ENCODE data around the gene AAK1. TPM values are rescaled to one million over a fixed set of nuclear protein-coding genes. Genes with fewer than 3 reads are reported as not detected.

The AAK1 gene
- total RNA-seq, 4 donors from 2014 or later: 42.5 to 55.9 (median 51.2) TPM

DNA sequence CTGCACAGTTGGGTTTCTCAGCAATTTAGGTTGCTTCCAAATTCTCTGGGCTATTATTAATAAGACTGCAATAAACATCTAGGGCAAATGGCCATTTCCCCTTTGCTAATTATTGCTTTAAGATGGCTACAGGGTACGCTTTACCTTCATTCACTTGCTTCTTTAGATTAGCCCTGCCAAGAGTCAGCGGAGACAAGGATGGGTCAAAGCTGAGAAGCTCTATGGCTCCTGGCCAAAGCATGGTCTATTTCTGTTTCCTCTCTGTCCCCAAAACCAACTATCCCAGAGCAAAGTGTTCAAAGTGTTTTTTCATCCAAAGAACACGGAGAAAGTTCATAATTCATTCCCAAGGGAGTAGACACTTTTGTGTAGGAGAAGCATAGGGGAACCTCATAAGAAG, 131.1 kb downstream of the AAK1 start:
- TF ChIP-seq, protein P1, sequence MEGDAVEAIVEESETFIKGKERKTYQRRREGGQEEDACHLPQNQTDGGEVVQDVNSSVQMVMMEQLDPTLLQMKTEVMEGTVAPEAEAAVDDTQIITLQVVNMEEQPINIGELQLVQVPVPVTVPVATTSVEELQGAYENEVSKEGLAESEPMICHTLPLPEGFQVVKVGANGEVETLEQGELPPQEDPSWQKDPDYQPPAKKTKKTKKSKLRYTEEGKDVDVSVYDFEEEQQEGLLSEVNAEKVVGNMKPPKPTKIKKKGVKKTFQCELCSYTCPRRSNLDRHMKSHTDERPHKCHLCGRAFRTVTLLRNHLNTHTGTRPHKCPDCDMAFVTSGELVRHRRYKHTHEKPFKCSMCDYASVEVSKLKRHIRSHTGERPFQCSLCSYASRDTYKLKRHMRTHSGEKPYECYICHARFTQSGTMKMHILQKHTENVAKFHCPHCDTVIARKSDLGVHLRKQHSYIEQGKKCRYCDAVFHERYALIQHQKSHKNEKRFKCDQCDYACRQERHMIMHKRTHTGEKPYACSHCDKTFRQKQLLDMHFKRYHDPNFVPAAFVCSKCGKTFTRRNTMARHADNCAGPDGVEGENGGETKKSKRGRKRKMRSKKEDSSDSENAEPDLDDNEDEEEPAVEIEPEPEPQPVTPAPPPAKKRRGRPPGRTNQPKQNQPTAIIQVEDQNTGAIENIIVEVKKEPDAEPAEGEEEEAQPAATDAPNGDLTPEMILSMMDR (IDR thresholded peaks at IDR 0.05; ENCODE audit: low read depth): no peak

DNA sequence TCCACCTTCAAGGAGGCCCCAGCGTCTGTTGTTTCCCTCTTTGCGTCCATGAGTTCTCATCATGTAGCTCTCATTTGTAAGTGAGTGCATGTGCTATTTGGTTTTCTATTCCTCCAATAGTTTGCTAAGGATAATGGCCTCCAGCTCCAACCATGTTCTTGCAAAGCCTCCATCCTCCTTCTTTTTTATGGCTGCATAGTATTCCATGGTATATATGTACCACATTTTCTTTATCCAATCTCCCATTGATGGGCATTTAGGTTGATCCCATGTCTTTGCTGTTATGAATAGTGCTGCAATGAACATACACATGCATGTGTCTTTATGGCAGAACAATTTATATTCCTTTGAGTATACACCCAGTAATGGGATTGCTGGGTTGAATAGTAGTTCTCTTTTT, 133.3 kb downstream of the AAK1 start:
- TF ChIP-seq, protein P1 (IDR thresholded peaks at IDR 0.05; ENCODE audit: low read depth): no peak

DNA sequence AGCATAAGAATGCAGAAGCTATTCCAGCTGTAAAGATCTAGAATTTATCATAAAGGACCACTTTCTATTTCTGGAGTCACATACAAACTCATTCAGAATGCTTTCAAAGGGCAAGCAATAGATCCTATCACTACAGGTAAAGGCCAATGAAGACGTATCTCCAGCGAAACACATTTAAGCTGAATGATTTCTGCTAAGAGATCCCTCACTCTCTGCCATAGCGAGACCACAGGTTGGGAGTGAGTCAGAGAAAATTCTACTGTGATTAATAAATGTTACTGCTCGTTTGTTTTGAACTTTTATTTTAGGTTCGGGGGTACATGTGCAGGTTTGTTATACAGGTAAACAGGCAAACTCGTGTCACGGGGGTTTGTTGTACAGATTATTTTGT, 133.8 kb downstream of the AAK1 start:
- TF ChIP-seq, protein P1 (IDR thresholded peaks at IDR 0.05; ENCODE audit: low read depth): no peak

DNA sequence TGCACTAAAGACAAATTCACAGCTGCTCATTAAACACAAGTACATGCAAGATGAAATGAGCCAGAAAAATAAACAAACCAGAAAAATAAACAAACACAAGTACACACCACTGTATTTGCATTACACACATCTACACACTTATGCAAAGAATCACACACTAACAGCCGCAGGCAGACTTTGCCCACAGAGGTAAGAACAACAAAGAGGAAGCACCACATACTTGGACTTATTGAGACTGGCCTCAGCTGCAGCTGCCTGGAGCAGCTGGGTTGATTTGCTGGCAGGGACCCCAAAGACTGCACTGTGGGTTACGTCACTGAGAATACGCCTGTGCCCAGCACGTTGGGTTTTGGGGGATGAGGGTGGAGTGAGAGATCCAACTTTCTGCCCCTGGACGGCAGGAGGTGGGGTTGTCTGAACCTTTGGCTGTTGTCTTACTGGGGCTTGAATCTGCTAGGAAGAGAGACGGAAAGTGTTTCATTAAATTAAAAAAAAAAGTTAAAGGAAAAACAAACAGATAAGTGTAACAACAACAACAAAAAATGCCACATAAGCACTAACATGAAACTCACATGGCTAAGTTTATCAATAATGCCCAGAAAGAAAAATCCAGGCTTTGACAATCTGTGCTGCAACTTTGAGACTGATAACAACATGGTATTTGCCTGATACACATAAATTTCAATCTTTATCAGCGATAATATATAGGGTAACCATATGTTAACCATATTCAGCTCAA, 134.4 kb downstream of the AAK1 start:
- TF ChIP-seq, protein P1 (IDR thresholded peaks at IDR 0.05; ENCODE audit: low read depth): no peak

DNA sequence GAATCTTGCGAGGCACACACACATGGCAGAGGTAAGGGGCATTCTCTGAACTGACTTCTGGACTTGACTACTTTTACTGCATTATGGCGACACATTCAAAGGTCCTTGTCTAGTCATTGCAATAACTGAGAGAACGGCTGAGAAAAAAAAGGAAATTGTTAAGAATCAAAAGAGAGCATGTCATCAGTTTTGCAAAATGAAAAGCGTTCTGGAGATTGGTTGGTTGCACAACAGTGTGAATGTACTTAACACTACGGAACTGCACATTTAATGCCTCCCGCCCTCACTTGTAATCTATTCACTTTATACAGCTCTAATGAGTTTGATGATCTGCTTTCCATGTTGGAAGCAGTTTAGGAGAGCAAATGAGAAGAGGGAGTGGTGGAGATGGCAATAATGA, 137.8 kb downstream of the AAK1 start:
- TF ChIP-seq, protein P1 (IDR thresholded peaks at IDR 0.05; ENCODE audit: low read depth): no peak

DNA sequence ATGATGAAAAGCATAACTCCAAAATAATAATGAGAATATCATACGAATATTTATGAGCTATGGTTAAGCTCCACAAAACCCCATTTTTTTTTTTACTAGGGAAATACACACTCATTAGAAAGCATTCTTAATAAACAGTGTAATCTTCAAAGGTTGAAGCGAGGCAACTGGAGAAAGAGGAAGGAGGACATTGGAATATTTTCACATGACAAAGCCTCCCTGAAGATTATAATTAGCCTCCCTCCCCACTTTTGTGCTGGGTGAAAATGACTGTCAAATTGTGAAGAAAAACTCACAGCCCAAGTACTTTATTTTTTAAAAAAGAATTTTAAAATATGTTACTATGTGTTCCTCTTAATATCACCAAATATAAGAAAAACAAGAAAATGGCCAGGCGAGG, 142.2 kb downstream of the AAK1 start:
- TF ChIP-seq, protein P1 (IDR thresholded peaks at IDR 0.05; ENCODE audit: low read depth): no peak

DNA sequence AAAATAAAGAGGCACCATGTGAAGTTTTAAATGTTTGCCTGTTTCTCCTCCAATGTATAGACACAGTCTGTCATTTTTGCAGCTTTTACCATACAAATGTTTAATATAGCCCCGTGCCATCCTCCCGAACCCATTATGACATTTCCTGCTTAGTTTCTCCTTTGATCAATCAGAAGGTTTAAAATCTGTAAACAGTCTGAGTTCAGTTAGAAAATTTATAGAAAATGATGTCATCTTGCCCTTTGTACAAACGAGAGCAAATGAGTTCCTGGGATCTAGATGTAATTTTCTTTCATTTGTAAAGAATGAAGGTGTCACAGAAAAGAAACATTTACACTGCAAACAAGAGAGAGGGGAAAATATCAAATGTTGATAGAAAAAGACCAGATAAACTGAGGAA, 143.6 kb downstream of the AAK1 start:
- TF ChIP-seq, protein P1 (IDR thresholded peaks at IDR 0.05; ENCODE audit: low read depth): no peak

All from subcutaneous adipose tissue (tissue), 4 donors.